GM18508 (cell line): ENCODE results near the gene BFSP1.

ENCODE experiments used
- ATAC-seq: cut with Tn5 transposase; IDR thresholded peaks from one replicate; pipeline ENCODE4 v1.9.1; 2021; ENCODE audit warnings: moderate number of reproducible peaks; ENCODE audit not compliant: insufficient read depth, unreplicated experiment

Gene BFSP1

DNA sequence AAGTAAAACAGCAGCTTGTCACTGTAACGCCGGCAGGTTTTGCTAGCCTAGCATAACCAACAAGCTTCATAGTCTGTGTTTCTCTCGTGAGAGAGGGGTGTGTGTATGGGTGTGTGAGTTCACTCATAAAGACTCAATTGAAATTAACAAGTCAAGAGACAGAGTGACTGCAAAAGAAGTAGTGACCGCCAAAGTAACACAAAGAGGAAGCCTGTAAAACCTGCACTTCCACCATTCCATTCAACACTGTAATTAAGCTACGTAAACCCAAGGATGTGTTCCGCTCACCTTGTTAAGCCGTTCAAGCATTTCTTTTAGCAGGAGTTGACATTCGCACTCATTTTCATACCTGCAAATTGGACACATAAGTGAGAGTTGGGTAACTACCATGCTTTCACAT is 6.6 kb downstream of the BFSP1 start:
- no peak for ATAC-seq

DNA sequence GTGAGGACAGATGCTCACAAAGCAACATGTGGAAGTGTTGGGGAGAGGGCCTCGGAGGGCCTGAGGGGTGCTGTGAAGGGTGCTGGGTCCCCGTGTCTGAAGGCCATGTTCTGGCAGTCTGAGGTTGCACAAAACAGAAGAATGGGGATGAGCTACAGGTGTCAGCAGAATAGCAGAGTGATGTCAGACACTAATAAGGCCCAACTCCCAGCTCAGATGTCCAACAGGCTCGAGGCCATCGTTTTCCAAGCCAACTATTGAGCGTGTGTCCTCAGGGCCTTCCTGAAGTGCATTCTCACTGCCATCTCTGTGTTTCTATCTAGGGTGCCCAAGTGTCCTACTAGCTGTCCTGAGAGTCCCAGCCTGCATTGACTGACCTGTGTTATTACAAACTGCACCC is 7.9 kb downstream of the BFSP1 start:
- no peak for ATAC-seq

DNA sequence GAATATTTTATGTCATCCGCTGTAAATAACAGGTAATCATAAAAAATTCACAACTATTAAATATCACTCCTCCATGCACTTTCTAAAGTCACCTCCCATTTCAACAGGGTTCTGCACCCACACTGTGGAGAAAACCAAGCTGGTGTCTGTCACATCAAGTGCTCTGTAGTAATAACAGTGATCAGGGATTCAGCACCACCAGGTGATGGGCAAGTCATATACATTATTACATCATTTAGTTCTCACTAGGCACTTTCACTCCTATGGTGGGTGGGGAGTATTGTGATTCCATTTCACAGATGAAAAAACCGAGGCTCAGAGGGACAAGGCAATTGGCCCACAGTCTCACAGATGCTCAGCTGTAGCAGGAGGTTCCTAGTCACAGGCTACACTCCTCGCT is 8.7 kb downstream of the BFSP1 start:
- ATAC-seq, result no peak

DNA sequence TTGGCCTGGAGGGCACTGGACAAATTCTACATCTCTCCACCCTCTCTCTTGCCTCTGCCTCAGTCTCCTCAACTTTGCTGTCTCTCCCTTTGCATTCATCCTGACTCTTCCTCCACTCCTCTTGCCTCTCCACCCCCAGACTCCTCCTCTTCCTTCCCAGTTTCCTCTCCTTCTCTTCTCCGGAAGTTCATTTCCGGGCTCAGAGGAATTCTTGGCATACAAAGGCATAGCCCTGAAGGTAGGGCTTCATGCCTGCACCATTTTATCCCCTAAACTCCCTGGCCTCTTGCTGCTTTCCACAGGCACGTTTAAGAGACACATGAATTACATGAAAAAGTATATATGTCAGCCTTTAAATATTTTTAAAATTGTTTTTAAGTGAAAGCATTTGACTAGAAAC is 10.6 kb downstream of the BFSP1 start:
- no peak for ATAC-seq

DNA sequence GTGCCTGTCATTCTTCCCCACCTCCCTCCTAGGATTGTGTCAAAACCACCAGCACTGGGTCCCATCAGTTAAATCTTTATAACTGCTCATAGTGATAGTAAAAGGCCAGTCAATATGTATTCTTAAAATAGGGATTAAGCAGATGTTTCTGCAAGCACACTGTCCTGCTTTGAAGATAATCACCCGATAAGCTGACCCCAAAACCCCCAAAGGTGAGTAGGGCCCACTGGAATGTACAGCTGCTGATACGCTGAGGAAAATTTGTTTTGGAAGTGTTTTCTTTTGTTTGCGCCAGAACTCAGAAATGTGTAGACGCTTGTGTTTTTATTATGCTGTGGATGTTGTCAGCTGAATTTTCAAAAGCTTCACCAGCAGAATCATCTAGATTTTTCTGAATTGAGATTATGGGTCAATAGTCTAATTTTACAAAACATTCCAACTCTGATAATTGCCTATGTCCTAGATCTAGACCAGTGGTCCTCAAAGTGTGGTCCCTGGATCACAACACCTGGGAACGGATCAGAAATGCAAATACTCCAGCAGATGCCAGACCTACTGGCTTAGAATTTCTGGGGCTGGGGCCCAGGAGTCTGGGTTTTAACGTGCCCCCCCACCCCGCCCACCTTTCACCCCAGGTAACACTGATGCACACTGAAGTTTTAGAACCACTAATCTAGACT is 11.4 kb downstream of the BFSP1 start:
- ATAC-seq, result no peak

DNA sequence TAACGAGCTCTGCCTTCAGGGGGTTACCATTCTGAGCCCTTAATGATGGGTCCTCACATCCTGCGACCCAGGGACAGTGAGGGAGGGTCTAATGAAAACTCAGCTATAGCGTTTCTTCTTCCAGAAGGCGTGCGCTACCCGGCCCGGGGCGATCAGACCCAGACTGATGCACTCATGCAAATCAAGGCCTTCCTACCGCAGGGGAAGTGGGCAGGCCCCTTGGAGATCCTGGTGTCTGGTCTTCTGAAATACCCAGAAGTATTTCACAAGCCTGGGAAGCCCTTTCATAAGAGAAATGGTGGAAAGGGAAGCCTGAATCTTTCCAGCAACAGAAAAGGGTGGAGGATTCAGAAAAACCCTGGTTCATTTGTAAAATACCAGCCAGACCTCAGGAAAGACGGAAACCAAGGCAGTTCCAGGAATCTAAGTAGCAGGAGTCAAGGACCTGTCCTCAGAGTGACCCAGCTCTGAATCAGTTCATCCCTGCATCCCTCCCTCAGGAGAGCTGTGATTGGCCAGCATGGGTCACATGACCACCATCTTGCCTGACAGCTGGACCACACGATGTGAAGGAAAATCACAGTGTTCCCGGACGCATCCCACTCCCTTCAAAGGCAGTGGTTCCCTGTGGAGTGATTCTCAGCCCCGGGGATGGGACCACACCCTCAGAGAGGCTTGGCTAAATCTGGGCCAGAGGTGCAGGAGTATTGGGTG is 12.7 kb downstream of the BFSP1 start:
- no peak for ATAC-seq

DNA sequence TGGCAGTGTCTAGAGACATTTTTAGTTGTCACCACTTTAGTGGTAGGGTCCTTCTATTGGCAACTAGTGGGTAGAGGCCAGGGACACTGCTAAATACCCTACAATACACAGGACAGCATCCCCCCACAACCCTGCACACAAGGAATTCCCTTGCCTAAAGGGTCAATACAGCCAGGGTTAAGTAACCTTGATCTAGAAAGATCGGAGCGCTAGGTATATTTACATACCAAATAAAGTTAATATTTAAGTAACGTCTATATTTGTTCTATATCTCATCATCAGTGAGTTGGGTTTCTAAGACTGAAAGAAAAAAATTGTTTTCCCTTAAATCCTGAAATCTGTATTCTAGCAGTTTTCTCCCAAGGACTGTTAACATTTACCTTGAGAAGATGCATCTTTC is 16.1 kb downstream of the BFSP1 start:
- ATAC-seq, result no peak

DNA sequence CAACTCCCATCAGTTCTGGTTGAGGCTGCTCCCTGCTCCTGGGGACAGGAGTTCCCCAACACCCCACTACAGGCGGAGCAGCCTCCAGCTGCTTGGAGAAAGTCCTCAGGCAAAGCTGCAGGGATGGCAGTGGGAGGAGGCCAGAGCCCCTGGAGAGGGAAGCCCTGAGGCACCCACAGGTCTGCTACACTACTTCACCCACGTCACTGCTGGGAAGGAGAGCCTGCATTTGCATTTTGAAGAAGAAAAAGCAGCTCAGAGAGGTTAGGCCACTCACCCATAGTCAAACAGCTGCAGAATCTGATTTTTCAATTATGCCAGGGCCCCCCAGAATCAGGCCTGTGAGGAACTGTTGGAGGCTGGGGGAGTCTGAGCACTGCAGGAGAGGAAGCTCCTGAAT is 17.2 kb downstream of the BFSP1 start:
- no peak for ATAC-seq

DNA sequence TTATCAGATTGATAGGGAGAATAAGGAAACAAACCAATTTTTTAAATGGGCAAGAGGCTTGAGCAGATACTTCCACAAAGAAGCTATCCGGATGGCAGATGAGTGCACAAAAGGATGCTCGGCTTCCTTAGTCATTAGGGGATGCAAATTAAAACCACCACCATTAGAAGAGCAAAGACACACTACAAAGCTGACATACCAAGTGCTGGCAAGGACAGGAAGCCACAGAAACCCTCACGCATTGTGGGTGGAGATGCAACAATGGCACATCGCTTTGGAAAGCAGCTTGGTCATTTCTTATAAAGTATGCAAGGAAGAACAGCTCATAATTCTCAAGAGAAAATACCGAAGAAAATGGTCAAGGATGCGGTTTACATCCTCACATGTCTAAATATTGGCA is 19.8 kb downstream of the BFSP1 start:
- no peak for ATAC-seq

DNA sequence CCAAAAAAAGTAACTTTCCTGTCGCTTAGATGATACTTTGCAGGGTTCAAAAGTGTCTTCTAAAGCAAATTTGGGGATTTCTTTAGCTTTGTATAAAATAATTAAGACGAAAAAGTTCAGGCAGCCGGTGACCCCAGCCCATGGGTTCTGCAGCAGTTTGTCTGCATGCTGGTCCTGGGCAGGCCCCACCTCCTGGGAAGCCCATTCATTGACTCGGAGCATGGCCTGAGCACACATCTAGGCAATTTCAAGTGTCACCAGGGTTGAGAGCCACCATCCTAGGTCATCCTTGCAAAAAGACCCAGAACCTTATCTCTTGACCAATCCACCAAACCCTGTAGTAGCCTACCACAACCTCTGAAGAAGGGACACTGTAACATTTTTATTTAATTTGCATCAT is 20.6 kb downstream of the BFSP1 start:
- ATAC-seq, result no peak

DNA sequence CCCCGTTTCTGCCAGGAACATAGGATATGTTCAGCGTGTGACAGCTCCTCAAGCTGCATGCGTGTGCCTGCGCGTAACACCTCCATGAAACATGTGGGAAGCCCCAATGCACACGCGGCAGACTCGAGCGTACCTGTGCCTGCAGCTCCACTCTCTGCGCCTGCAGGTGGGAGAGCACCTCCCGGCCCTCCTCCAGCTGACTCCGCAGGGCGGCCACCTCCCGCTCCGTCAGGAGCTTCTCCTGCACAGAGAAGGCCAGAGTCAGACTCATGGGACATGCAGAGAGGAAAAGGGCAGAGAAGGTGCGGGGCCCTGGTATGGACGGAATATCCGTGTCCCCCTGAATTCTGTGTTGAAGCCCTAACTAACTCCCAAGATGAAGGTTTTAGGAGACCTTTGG is 22.4 kb downstream of the BFSP1 start:
- no peak for ATAC-seq

DNA sequence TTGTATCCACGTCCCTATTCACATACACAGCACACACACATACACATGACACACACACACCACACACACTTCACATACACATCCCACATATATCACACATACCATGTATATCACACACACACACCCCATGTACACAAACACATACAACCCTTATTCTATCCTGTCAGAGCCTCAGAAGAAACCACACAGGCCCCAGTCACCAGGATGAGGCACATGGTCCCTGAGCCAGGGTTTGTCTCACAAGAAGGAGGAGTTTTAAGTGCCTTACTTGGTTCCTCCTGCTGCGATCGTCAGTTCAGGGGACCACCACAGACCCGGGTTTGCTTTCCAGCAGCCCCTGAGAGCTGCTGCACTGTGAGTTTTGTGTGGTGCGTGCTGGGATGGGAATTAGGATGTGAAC is 23.6 kb downstream of the BFSP1 start:
- no peak for ATAC-seq

DNA sequence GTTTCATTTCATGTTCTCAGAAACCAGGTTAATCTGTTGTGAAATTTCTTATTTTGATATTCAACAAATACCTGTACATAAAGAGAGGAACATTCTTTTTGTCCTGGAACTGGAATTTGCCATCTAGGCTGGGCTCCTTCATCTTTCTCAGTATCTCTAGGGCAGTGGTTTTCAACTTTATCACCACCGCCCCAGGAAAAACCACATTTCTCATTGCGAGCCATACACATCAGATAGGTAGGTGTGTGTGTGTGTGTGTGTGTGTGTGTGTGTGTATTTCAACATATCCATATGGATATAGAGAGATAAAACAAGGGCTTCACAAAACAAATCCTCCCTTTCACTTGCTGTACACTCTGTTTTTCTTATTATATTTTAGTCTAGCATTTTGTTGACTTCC is 24.1 kb downstream of the BFSP1 start:
- ATAC-seq, result no peak

DNA sequence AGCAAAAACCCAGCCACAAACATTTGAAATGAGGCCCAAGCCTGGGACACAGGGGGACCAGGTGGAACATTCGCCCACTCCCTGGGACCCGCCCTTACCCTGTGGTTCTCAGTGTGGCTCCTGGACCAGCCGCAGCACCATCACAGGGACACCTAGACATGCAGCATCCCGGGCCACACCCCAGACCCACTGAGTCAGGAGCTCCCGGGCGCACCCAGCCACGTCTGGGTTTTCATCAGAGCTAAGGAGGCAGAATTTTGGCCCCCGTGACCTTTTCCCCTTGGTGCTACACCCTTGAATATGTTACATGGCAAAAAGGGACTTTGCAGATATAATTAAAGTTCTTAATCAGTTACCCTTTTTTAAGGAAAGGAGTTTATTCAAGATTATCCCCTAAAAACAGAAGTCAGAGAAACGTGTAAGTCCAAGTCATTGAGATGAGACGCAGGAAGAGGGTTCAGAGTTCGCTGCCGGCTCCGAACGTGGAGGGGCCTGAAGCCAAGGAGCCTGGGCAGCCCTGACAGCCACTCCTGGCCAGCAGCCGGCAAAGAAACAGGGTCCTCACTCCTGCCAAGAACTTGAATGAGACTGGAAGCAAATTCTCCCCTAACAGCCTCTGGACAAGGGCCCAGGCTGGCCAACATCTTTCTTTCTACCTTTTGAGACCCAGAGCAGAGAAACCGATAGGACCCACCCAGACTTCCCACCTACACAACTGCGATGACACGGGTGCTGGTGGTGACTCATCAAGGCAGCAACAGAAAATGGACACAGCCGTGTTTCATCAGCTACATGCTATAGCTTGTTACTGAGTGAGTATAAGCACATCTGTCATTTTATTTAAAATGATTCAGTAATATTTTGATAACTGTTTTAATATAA is 25.3 kb downstream of the BFSP1 start:
- no peak for ATAC-seq

DNA sequence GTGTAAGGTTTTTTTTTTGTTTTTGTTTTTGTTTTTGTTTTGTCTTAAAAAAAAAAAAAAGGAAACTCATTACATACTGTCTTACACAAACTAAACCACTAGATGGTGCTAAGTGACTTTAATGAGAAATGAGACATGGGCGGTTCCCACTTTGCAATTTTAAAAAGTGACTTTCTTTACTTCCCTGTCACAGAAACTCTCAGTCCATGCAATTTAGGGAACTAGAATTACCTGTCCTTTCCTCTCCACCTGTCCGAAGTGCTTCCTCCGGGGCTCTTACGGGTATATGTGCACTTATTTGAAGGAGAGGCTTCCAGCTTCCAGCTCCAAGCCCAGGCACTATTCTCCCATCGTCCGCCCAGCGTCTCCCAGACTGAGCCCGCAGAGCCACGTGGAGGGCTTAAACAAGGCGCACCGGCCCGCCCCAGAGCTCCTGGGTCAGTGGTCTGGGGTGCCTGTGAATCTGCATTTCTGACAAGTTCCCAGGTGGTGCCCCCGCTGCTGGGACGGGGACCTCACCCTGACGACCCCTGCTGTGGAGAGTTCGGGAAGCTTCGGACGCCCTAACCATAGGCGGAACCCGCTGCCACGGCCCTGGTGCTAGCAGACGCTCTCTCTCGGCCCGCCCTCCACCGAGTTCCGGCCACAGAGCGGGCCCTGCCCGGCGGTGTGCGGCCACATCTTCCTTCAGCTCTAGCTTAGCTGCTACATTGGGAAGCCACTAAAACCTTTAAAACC is 26.1 kb downstream of the BFSP1 start:
- ATAC-seq, result peak; percentile 69

DNA sequence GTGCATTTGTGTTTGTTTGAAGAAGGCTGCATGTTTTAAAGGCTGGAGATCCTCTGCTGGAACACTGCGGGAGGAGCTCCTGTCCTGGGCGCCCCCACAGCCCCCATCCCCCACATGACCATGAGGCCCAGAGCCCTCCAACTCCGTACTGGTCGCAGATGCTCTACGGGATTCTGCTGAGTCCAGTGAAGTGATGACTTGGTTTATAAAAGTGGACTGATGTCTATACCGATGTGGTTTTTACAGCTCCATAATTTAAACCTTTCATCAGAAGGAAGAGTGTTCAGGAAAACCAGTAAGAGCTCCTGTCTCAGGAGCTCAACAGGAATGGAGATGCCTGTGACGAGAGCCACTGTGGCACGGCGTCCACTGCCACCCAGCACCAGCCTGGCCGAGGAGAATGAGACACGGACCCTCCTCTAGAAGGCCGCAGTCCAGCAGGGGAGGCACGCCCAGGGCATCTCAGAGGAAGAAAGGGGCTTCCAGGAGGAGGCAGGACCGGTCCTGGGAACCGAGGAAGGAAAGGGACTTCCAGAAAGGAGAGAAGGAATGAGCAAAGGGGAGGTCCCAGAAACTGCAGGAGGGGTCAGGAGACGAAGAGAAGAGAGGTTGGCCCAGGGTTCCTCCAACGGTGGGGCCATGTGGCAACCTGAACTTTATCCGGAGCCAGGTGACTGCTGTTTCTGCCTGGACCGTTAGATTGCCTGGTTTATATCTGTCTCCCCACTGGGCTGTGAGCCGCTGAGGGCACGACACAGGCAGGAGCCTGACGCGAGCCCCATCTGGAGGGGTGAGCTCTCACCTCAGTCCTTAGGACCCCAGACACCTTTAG is 26.9 kb downstream of the BFSP1 start:
- peak; percentile 7 for ATAC-seq

DNA sequence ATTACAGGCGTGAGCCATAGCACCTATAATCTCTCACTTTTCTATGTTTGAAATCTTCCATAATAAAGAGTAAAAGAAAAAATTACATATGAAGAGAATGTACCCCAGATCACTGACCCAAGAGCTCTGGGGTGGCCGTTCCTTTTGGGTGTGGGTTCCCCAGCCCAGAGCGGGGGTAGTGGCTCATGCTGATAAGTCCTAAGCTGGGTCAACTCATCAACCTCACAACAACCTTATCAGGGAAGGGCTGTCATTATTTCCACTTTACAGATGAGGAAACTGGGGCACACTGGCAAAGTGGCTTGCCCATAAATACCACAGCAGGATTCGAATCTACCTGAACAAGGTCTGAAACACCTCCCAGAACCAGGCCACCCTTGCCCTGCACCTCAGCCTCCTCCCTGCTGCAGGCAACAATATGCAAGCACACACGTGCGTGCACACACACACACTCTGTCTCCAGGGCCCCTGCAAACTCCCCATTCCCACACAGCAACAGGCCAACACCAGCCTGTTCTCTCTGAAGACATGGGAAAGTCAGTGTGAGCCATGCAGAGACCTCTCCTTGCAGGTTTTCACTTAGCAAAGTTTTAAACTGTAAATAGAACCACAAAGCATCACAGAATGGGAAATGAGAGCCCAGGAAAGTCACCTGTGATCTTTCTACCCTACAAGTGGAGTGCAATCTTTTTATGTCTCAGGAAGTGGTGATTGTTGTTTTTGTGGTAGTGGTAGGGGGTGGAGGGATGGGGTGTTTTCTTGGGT is 27.7 kb downstream of the BFSP1 start:
- ATAC-seq, result no peak

DNA sequence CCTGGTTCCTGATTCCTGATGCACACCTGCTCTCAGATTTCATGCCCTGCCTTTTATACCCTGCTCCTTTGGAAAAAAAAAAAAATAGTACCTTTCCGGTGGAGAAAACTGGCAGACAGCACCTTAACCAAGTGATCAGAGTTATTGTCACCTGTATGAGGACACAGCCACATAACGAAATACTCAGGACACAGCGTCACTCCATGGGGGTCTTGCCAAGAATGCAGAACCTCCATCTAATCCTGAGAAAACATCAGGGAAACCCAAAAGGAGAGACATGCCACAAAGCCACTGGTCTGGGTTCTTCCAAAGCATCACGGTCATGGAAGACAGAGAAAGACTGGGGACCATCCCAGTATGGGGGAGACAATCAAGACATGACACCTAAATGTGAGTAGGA is 29.1 kb downstream of the BFSP1 start:
- ATAC-seq, result no peak

DNA sequence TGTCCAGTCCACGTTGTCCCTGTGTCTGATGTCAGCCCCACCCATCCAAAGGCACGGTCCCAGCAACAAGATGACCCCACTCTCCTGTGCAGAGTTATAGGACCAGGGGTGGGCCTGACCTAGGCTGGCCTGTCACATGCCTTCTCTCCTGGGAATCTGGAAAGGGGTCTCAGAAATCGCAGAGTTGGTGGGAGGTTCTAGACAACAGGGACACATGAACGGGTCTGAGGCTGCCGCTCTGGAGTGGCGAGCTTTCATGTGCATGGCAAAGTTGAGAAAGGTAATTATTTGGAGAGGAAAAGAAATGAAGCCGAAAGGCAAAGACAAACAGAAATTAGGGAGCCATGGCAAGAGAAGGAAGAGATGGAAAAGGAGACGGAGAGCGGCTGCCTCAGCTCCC is 29.5 kb downstream of the BFSP1 start:
- no peak for ATAC-seq
